Thymus (tissue), 11 donors: Measurements from ENCODE around the gene ELMO1. TPM values are rescaled to one million over a fixed set of nuclear protein-coding genes. Genes with fewer than 3 reads are reported as not detected.

Source experiments
- DNase-seq, 9 donors: peaks; one replicate each; pipeline ENCODE4 v3.0.0-alpha.2; 2013; ENCODE audit warnings: low spot score in 9 of 9, low read depth in 6 of 9, missing footprints in 1 of 9
- H3K27ac ChIP-seq, 2 donors: one replicate each; pipeline ENCODE4 v1.5.1; 2013; ENCODE audit warnings: control low read depth in 1 of 2, low read depth in 1 of 2, low read length in 1 of 2, mild to moderate bottlenecking in 1 of 2, moderate library complexity in 1 of 2
- H3K27me3 ChIP-seq, 2 donors: one replicate each; pipeline ENCODE4 v1.5.1; 2013; ENCODE audit warnings: low read length in 1 of 2; ENCODE audit not compliant: control insufficient read depth in 2 of 2, insufficient read depth in 1 of 2
- H3K36me3 ChIP-seq, 2 donors: one replicate each; pipeline ENCODE4 v1.5.1; 2013; ENCODE audit warnings: low read length in 1 of 2, mild to moderate bottlenecking in 1 of 2, moderate library complexity in 1 of 2; ENCODE audit not compliant: control insufficient read depth in 2 of 2, insufficient read depth in 2 of 2
- H3K4me1 ChIP-seq, 2 donors: one replicate each; pipeline ENCODE4 v1.5.1; 2013; ENCODE audit warnings: low read length in 2 of 2; ENCODE audit not compliant: control insufficient read depth in 2 of 2, insufficient read depth in 2 of 2
- H3K4me3 ChIP-seq, 2 donors: one replicate each; pipeline ENCODE4 v1.5.1; 2013; ENCODE audit warnings: low read length in 2 of 2, control low read depth in 1 of 2, mild to moderate bottlenecking in 1 of 2
- H3K9me3 ChIP-seq, 2 donors: one replicate each; pipeline ENCODE4 v1.5.1; 2013; ENCODE audit warnings: low read length in 1 of 2, mild to moderate bottlenecking in 1 of 2; ENCODE audit not compliant: control insufficient read depth in 2 of 2, insufficient read depth in 1 of 2
- WGBS: extraction: QIAGEN DNeasy Blood & Tissue Kit; methylation state at CpG from one replicate; pipeline ENCODE4 v1.1.7; 2013; 5-methylcytosine and 5-hydroxymethylcytosine counted together
- polyA plus RNA-seq: library from polyadenylated mRNA; stranded (reverse); fragments of 200-250 nt; gene quantifications from one replicate; pipeline ENCODE4 v1.2.3, GENCODE V29; 2013
- total RNA-seq: library from RNA; stranded (reverse); fragments of 120-200 nt; gene quantifications from one replicate; pipeline ENCODE4 v1.2.4, GENCODE V29; 2013
- donor health status: healthy.

Gene ELMO1
- total and polyA plus RNA-seq, 2 donors = 18.7 to 22.5 TPM

GRCh38 chr7:37282093-37282444 is 166.6 kb downstream of the ELMO1 start:
- no peaks in the 10 kb centered on the region for H3K9me3 ChIP-seq
- H3K4me1 ChIP-seq = peaks cover 7 to 20% of the 10 kb centered on the region in 2 donors
- H3K27ac ChIP-seq = no peak overlapping the region
- H3K4me3 ChIP-seq = no peak overlapping the region
- H3K36me3 ChIP-seq = no peaks in the 10 kb centered on the region
- no peaks in the 10 kb centered on the region for H3K27me3 ChIP-seq
- no peak for DNase-seq
- WGBS = 96% methylated on average over 4 of the region's 4 CpGs

DNA sequence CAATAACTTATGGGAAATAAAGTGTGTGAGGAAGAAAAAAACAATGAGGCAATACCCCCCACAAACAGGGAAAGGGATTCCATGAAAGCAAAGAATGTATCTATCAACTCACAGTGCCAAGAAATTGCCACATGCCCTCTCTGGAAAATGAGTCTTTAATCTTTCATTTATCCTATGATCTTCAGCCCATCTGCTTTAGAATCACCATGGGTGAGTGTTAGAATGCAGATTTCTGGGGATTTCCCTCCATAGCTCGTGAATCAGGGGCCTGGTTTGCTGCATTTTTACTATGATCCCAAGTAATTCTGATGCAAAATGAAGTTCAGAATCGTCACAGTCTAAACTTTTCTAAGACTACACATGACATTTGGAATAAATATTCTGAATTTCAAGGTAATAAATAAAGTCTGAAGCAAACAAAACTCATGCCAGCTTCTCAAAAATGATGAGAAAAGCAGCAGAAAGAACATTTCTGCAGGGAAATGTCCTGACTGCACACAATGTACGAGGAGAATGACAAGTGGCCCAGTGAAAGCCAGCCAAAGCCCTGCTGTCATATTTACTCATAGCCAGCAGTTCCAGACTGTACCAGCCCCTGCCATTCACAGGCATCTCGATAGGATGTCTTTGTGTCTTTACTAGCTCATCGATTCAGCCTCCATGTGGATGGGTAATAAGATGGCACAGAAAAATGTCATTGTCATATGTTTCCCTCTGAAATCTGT is 167.1 kb downstream of the ELMO1 start:
- peaks cover 7 to 16% of the 10 kb centered on the region in 2 donors for H3K4me1 ChIP-seq
- H3K9me3 ChIP-seq = no peaks in the 10 kb centered on the region
- no peak overlapping the region for H3K4me3 ChIP-seq
- H3K27me3 ChIP-seq = no peaks in the 10 kb centered on the region
- H3K36me3 ChIP-seq = no peaks in the 10 kb centered on the region
- H3K27ac ChIP-seq = no peak overlapping the region
- no peak for DNase-seq
- WGBS = 97% methylated on average over 5 of the region's 5 CpGs

GRCh38 chr7:37277513-37277912 is 171.2 kb downstream of the ELMO1 start:
- no peak overlapping the region for H3K4me3 ChIP-seq
- DNase-seq = no peak
- no peak overlapping the region for H3K27ac ChIP-seq
- no peaks in the 10 kb centered on the region for H3K4me1 ChIP-seq
- peaks cover 0 to 4% of the 10 kb centered on the region in 2 donors for H3K36me3 ChIP-seq
- WGBS = 96% methylated on average over 3 of the region's 3 CpGs
- H3K27me3 ChIP-seq = no peaks in the 10 kb centered on the region
- H3K9me3 ChIP-seq = no peaks in the 10 kb centered on the region

GRCh38 chr7:37275078-37275710 is 173.5 kb downstream of the ELMO1 start:
- H3K9me3 ChIP-seq = no peaks in the 10 kb centered on the region
- H3K4me1 ChIP-seq = no peaks in the 10 kb centered on the region
- no peaks in the 10 kb centered on the region for H3K27me3 ChIP-seq
- no peak for DNase-seq
- H3K36me3 ChIP-seq = peaks cover 7 to 9% of the 10 kb centered on the region in 2 donors
- WGBS = 97% methylated on average over 5 of the region's 5 CpGs
- H3K27ac ChIP-seq = no peak overlapping the region
- no peak overlapping the region for H3K4me3 ChIP-seq

DNA sequence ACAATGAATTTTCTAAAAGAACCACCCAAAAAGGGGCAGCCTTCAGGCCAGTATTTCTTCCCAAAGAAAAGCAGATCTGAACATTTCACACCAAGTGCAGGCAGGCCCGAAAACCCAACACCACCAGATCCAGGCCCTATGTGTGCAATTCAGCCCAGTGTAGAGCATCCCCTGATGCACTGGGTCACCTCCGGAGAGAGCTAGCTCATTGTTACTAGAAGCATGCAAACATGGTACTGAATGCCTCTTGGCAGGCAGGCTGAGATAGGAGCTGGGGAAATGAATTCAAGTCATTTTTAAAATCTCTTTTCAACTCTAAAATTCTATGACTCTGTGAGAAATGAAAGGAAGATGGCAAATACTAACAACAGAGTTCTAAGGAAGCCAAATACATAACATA is 174.8 kb downstream of the ELMO1 start:
- Histone ChIP-seq H3K4me1 (no peaks in the 10 kb centered on the region), H3K4me3 (no peak overlapping the region), H3K36me3 (peaks cover 7 to 9% of the 10 kb centered on the region in 2 donors), H3K27ac (no peak overlapping the region), H3K9me3 (no peaks in the 10 kb centered on the region), H3K27me3 (no peaks in the 10 kb centered on the region)
- no peak for DNase-seq
- WGBS = 94% methylated on average over 2 of the region's 2 CpGs

- no peak for DNase-seq
- H3K4me1 ChIP-seq = peaks cover 0 to 2% of the 10 kb centered on the region in 2 donors
- no peaks in the 10 kb centered on the region for H3K27me3 ChIP-seq
- no peak overlapping the region for H3K4me3 ChIP-seq
- peaks cover 11 to 13% of the 10 kb centered on the region in 2 donors for H3K36me3 ChIP-seq
- no peak overlapping the region for H3K27ac ChIP-seq
- WGBS = 97% methylated on average over 6 of the region's 6 CpGs
- no peaks in the 10 kb centered on the region for H3K9me3 ChIP-seq
Measured at GRCh38 chr7:37269711-37270508, 178.8 kb downstream of the ELMO1 start.

GRCh38 chr7:37267251-37267650 is 181.4 kb downstream of the ELMO1 start:
- no peaks in the 10 kb centered on the region for H3K27me3 ChIP-seq
- DNase-seq = no peak
- H3K36me3 ChIP-seq = peaks cover 9 to 11% of the 10 kb centered on the region in 2 donors
- no peak overlapping the region for H3K4me3 ChIP-seq
- no peaks in the 10 kb centered on the region for H3K9me3 ChIP-seq
- no peak overlapping the region for H3K27ac ChIP-seq
- 99% methylated on average over 8 of the region's 8 CpGs for WGBS
- H3K4me1 ChIP-seq = peaks cover 0 to 2% of the 10 kb centered on the region in 2 donors

- WGBS = 84% methylated on average over 7 of the region's 7 CpGs
- Histone ChIP-seq H3K27me3 (no peaks in the 10 kb centered on the region), H3K27ac (no peak overlapping the region), H3K4me1 (peaks cover 0 to 2% of the 10 kb centered on the region in 2 donors), H3K36me3 (peaks cover 4% of the 10 kb centered on the region in 2 donors), H3K4me3 (no peak overlapping the region), H3K9me3 (no peaks in the 10 kb centered on the region)
- no peak for DNase-seq
Measured at GRCh38 chr7:37265876-37266275, 182.8 kb downstream of the ELMO1 start.

GRCh38 chr7:37265006-37265405 is 183.7 kb downstream of the ELMO1 start:
- Histone ChIP-seq H3K9me3 (no peaks in the 10 kb centered on the region), H3K27me3 (no peaks in the 10 kb centered on the region), H3K27ac (no peak overlapping the region), H3K36me3 (peaks cover 4% of the 10 kb centered on the region in 2 donors), H3K4me3 (no peak overlapping the region), H3K4me1 (peaks cover 0 to 2% of the 10 kb centered on the region in 2 donors)
- WGBS = 50% methylated on average over 1 of the region's 1 CpG
- DNase-seq = peak in 1 of 9 donors; percentile 22
